Measurements from ENCODE around the gene EVA1C. TPM values are rescaled to one million over a fixed set of nuclear protein-coding genes. Genes with fewer than 3 reads are reported as not detected.

EVA1C gene
- total RNA-seq, 1 experiment from 2014 or later = 29.3 TPM

DNA sequence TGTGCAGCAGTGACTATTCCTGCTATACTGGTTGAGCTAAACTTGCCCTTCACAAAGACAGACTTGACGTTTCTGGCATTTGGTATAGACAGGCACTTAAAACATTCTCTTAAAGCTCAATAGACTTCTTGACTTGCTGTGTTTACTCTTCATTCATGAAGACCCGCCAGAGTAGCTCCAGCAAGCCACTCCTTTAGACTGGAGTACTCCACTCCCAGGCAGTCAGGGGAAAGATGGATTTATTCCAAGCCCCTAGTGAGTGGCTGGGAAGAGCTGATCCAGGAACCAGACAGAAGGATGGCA, 70.7 kb downstream of the EVA1C start (continued):
- TF ChIP-seq, protein P1, sequence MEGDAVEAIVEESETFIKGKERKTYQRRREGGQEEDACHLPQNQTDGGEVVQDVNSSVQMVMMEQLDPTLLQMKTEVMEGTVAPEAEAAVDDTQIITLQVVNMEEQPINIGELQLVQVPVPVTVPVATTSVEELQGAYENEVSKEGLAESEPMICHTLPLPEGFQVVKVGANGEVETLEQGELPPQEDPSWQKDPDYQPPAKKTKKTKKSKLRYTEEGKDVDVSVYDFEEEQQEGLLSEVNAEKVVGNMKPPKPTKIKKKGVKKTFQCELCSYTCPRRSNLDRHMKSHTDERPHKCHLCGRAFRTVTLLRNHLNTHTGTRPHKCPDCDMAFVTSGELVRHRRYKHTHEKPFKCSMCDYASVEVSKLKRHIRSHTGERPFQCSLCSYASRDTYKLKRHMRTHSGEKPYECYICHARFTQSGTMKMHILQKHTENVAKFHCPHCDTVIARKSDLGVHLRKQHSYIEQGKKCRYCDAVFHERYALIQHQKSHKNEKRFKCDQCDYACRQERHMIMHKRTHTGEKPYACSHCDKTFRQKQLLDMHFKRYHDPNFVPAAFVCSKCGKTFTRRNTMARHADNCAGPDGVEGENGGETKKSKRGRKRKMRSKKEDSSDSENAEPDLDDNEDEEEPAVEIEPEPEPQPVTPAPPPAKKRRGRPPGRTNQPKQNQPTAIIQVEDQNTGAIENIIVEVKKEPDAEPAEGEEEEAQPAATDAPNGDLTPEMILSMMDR (IDR thresholded peaks at IDR 0.05 in 2 of 3, conservative IDR thresholded peaks at IDR 0.05 in 1 of 3; ENCODE audit: borderline replicate concordance in 1 of 3, insufficient read depth in 1 of 3, low read depth in 2 of 3, low read length in 2 of 3) = no peak
- no peak for TF ChIP-seq POLR2AphosphoS5 (IDR thresholded peaks at IDR 0.05; ENCODE audit: low read depth, low read length)
- TF ChIP-seq CBX3 (IDR thresholded peaks at IDR 0.05; ENCODE audit: low read depth) = no peak
- TF ChIP-seq EZH2phosphoT487 (IDR thresholded peaks at IDR 0.05; ENCODE audit: borderline replicate concordance) = no peak
- no peak for TF ChIP-seq SIN3A (IDR thresholded peaks at IDR 0.05; ENCODE audit: low read depth)

DNA sequence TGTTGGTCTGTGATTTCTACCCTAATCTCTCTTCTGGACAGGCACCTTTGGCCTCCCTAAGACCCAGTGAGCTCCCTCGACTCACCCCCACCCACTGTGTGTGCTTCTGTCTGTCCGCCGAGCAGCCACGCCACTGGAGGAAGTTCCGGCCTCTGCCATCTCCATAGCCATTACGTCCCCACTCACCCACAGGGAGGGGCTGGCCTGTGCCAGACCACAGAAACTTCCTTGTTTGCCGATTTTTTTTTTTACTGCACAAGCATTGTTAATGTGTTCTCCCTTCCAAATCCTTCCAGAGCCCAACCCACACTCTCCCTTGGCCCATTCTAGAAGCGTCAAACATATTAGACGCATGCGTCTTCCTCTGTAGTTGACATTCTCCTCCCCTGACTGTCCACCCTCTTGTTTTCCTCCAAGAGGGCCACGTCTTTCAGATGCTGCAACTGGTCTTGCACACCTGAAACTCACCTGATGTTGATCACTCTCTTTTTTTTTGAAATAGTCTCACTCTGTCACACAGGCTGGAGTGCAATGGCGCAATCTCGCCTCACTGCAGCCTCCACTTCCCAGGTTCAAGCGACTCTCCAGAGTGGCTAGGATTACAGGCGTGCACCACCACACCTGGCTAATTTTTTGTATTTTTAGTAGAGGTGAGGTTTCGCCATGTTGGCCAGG, 72.3 kb downstream of the EVA1C start:
- BruUV-seq (replicated peaks) = no TSS peak
- RAD21 ChIA-PET (ENCODE audit: low non-redundant PET in 1 of 2, low total read pairs in 2 of 2, uncharacterized antibody in 2 of 2, unreplicated experiment in 2 of 2) = no interaction called here
- Histone ChIP-seq H3K4me1 (ENCODE audit: control insufficient read depth in 1 of 2, insufficient read depth in 2 of 2, low read length in 2 of 2) (peaks cover 1 to 11% of the 10 kb centered on the region in 2 experiments; a peak in 3 of 4 replicates), H3K9me3 (ENCODE audit: control insufficient read depth in 1 of 2, insufficient read depth in 1 of 2, low read depth in 1 of 2, low read length in 2 of 2) (no peaks in the 10 kb centered on the region), H3K4me3 (replicated peaks in 1 of 2; ENCODE audit: low read depth in 1 of 2, low read length in 2 of 2) (no peak overlapping the region), H2AFZ (ENCODE audit: low read depth, low read length, poor library complexity, severe bottlenecking) (no peak overlapping the region), H4K20me1 (ENCODE audit: insufficient read depth) (no peaks in the 10 kb centered on the region), H3K27ac (ENCODE audit: low read depth, low read length) (no peak overlapping the region), H3K79me2 (ENCODE audit: insufficient read depth, low read length) (peaks cover 10% of the 10 kb centered on the region; the same call in 1 of the 2 replicates), H3K4me2 (ENCODE audit: low read length) (no peak overlapping the region), H3K36me3 (ENCODE audit: control insufficient read depth in 1 of 2, insufficient read depth in 2 of 2, low read length in 2 of 2) (no peaks in the 10 kb centered on the region; a peak in 1 of 4 replicates), H3K9ac (ENCODE audit: low read length) (no peak overlapping the region), H3K27me3 (ENCODE audit: insufficient read depth, low read length) (no peaks in the 10 kb centered on the region), H3K9me2 (ENCODE audit: insufficient read depth) (no peaks in the 10 kb centered on the region)
- TF ChIP-seq JUND (IDR thresholded peaks at IDR 0.05) (no peak), YY1 (IDR thresholded peaks at IDR 0.05; ENCODE audit: extremely low read depth, insufficient replicate concordance, low read depth, low read length) (no peak), ZNF274 (IDR thresholded peaks at IDR 0.05; ENCODE audit: low read depth, low read length) (no peak), CEBPB (IDR thresholded peaks at IDR 0.05; ENCODE audit: low read depth) (no peak)
- TF ChIP-seq, protein P2, sequence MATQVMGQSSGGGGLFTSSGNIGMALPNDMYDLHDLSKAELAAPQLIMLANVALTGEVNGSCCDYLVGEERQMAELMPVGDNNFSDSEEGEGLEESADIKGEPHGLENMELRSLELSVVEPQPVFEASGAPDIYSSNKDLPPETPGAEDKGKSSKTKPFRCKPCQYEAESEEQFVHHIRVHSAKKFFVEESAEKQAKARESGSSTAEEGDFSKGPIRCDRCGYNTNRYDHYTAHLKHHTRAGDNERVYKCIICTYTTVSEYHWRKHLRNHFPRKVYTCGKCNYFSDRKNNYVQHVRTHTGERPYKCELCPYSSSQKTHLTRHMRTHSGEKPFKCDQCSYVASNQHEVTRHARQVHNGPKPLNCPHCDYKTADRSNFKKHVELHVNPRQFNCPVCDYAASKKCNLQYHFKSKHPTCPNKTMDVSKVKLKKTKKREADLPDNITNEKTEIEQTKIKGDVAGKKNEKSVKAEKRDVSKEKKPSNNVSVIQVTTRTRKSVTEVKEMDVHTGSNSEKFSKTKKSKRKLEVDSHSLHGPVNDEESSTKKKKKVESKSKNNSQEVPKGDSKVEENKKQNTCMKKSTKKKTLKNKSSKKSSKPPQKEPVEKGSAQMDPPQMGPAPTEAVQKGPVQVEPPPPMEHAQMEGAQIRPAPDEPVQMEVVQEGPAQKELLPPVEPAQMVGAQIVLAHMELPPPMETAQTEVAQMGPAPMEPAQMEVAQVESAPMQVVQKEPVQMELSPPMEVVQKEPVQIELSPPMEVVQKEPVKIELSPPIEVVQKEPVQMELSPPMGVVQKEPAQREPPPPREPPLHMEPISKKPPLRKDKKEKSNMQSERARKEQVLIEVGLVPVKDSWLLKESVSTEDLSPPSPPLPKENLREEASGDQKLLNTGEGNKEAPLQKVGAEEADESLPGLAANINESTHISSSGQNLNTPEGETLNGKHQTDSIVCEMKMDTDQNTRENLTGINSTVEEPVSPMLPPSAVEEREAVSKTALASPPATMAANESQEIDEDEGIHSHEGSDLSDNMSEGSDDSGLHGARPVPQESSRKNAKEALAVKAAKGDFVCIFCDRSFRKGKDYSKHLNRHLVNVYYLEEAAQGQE (IDR thresholded peaks at IDR 0.05; ENCODE audit: low read depth) = no peak
- DNase-seq (ENCODE audit: low read depth, low spot score) = no peak
- POLR2A ChIA-PET = no interaction called here
- intact Hi-C loops (cut with micrococcal nuclease) = no loop called here
- no peak for ATAC-seq
- CTCF ChIA-PET = interaction anchor here (0.6 kb wide), 1 partner anchor 13 kb away, joined by 3 read pairs; no protein-coding TSS in a partner anchor

Measured in HCT116 (cell line).